T-helper 1 cell treated with Interleukin-12 subunit alpha and Interleukin-12 subunit beta and Interleukin-4 antibody, amounts not matched to agents 30 μg/mL and 1 μg/mL, for 36 hours (primary cell): ENCODE data around the gene TMEM38B.
"Not testable (repeated sequence)": the region's sequence is repeated elsewhere in the genome, so short reads cannot be mapped to it uniquely, and the experiment has no call there.

Experiments
- H3K27ac Mint-ChIP-seq: one replicate; pipeline ENCODE4 v1.8.0; 2021; ENCODE audit warnings: mild to moderate bottlenecking, mixed read lengths
- H3K27me3 Mint-ChIP-seq: one replicate; pipeline ENCODE4 v1.8.0; 2021; ENCODE audit warnings: low read depth, mixed read lengths
- H3K36me3 Mint-ChIP-seq: one replicate; pipeline ENCODE4 v1.8.0; 2021; ENCODE audit warnings: low read depth, mixed read lengths
- H3K4me1 Mint-ChIP-seq: one replicate; pipeline ENCODE4 v1.8.0; 2021; ENCODE audit warnings: low read depth, mixed read lengths
- H3K4me3 Mint-ChIP-seq: one replicate; pipeline ENCODE4 v1.8.0; 2021; ENCODE audit warnings: mild to moderate bottlenecking, moderate library complexity, mixed read lengths
- H3K9me3 Mint-ChIP-seq: one replicate; pipeline ENCODE4 v1.8.0; 2021; ENCODE audit warnings: mixed read lengths

TMEM38B gene

DNA sequence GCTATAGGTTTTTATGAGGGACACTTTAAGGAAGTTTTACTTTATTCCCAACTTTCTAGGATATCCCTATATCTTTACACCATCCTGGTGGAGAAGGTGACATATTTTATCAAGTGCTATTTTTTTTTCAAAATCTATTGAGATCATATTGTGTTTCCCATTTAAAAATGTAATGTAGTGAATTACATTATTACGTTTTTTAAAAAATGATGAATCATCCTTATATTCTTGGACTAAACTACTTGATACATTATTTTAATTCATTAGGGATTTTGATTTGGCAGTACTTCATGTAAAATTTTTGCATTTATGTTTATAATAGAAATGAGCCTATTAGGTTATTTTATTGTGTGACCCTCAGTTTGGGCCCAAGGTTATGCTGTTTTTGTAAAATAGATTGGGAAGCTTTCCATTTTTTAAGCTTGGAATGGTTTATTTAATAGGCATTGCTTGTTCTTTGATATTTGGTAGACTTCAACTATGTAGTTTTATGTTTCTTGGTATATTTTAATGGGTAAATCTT lies 4.1 kb downstream of the TMEM38B start:
- no peak overlapping the region for H3K27ac Mint-ChIP-seq
- no peaks in the 10 kb centered on the region for H3K36me3 Mint-ChIP-seq
- H3K4me1 Mint-ChIP-seq, result peaks cover 11% of the 10 kb centered on the region

DNA sequence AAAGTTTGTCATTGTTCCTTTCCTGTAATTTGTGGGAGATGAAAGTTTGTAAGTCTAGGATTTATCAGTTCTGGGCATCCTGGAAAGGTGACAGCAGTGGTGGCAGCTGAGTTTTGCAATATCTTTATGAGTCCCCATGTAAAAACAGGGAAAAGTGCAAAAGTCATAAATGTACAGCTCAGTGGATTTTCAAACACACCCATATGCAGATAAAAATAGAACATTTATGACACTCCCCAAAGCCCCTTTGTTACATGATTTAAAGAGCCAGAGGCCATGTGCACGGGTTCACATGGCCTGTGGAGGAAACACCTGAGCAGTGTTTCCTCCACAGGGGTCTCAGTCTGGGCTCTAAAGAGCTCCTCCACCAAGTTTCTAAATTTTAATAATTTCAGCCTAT lies 6.3 kb downstream of the TMEM38B start:
- peaks cover under 1% of the 10 kb centered on the region for H3K4me1 Mint-ChIP-seq
- no peaks in the 10 kb centered on the region for H3K9me3 Mint-ChIP-seq
- H3K4me3 Mint-ChIP-seq, result no peak overlapping the region

More for the DNA sequence above, 4.1 kb downstream of the TMEM38B start:
- H3K4me3 Mint-ChIP-seq, result no peak overlapping the region
- H3K9me3 Mint-ChIP-seq, result no peaks in the 10 kb centered on the region
- peaks cover 7% of the 10 kb centered on the region for H3K27me3 Mint-ChIP-seq

DNA sequence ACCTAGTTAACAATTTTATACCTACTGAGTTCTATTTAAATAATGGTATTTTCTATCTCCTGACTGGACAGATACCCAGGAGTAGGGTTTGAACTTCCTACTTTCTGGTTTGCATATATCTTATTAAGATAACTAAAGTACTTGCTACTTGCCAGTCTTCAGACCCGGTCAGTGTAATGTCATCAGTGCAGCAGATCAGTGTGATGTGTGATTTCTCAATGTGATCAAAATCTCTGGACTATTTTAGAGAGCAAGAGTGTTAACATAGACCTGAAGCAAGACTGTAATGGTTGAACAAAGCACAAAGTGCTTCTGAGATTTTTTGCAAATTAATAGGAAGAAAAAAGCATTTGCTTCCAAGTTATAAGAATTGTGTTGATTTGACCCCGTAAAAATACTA lies 6.8 kb downstream of the TMEM38B start:
- H3K36me3 Mint-ChIP-seq, result peaks cover under 1% of the 10 kb centered on the region
- H3K9me3 Mint-ChIP-seq, result no peaks in the 10 kb centered on the region
- no peaks in the 10 kb centered on the region for H3K27me3 Mint-ChIP-seq
- H3K4me1 Mint-ChIP-seq, result no peaks in the 10 kb centered on the region
- no peak overlapping the region for H3K27ac Mint-ChIP-seq
- H3K4me3 Mint-ChIP-seq, result no peak overlapping the region

More for the DNA sequence above, 6.3 kb downstream of the TMEM38B start:
- no peaks in the 10 kb centered on the region for H3K36me3 Mint-ChIP-seq
- no peaks in the 10 kb centered on the region for H3K27me3 Mint-ChIP-seq
- no peak overlapping the region for H3K27ac Mint-ChIP-seq

DNA sequence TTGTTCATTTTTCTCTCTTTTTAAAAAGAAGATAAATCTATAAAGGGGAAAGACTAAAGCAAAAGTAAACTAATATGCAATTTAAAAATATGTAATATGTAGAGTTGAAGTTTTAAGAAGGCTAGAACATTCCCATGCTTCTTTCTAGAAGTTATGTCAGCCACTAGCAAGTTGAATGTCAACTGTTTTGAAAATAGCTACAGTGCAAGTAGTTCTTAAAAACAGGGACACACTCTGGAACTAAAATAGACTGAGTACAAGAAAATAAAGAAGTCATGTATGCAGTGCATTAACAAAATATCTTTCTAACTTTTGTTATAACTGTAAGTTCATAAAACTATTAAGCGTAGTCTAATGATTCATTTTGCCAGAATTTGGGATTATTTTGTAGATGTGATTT lies 7.9 kb downstream of the TMEM38B start:
- Mint-ChIP-seq H3K27ac (no peak overlapping the region), H3K4me1 (no peaks in the 10 kb centered on the region)

DNA sequence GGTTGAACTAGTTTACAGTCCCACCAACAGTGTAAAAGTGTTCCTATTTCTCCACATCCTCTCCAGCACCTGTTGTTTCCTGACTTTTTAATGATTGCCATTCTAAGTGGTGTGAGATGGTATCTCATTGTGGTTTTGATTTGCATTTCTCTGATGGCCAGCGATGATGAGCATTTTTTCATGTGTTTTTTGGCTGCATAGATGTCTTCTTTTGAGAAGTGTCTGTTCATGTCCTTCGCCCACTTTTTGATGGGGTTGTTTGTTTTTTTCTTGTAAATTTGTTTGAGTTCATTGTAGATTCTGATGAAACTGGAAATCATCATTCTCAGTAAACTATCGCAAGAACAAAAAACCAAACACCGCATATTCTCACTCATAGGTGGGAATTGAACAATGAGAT lies 9.3 kb downstream of the TMEM38B start:
- not testable (repeated sequence) for H3K27me3 Mint-ChIP-seq, H3K9me3 Mint-ChIP-seq, H3K27ac Mint-ChIP-seq, H3K4me3 Mint-ChIP-seq, H3K36me3 Mint-ChIP-seq, H3K4me1 Mint-ChIP-seq

More for the DNA sequence above, 7.9 kb downstream of the TMEM38B start:
- peaks cover 1% of the 10 kb centered on the region for H3K36me3 Mint-ChIP-seq
- no peak overlapping the region for H3K4me3 Mint-ChIP-seq
- no peaks in the 10 kb centered on the region for H3K27me3 Mint-ChIP-seq
- no peaks in the 10 kb centered on the region for H3K9me3 Mint-ChIP-seq

DNA sequence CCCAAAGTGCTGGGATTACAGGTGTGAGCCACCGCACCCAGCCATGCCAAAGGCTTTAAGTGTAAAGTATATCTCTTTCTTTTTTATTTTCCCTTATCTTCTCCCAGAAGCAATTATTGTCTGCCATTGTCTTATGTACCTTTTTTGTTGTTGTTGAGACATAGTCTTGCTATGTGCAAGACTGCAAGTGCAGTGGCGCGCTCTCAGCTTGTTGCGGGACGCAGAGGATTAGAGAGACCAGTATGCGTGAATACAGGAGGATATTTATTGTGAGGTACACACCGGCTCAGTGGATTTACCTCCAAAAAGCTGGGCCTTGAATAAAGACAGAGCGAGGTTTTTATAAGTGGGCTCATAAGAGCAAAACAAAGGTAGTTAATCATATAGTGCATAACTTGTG lies 11.8 kb downstream of the TMEM38B start:
- H3K27me3 Mint-ChIP-seq, result no peaks in the 10 kb centered on the region
- H3K9me3 Mint-ChIP-seq, result no peaks in the 10 kb centered on the region
- peaks cover 1% of the 10 kb centered on the region for H3K36me3 Mint-ChIP-seq
- H3K4me1 Mint-ChIP-seq, result peaks cover 7% of the 10 kb centered on the region
- H3K27ac Mint-ChIP-seq, result no peak overlapping the region
- no peak overlapping the region for H3K4me3 Mint-ChIP-seq

DNA sequence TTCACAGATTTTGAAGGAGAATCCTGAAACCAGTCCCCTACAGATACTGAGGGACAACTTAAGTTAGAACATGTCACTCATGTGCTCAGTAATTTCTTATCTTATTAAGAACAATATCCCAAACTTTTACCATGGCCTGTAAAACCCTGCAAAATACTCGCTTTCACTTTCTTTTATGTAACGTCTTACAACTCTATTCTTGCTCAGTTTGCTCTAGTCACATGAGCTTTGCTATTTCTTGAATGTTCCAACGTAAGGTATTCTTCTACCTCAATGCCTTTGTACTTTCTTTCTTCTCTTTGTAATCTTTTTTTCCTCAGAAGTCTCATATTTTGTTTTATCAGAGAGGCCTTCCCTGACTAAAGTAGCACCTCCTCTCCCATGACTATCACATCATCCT lies 14.1 kb downstream of the TMEM38B start:
- Mint-ChIP-seq H3K4me1 (peaks cover 7% of the 10 kb centered on the region), H3K4me3 (peak overlapping the region; percentile 52), H3K27me3 (no peaks in the 10 kb centered on the region), H3K27ac (peak overlapping the region; percentile 4), H3K9me3 (no peaks in the 10 kb centered on the region), H3K36me3 (peaks cover 1% of the 10 kb centered on the region)

DNA sequence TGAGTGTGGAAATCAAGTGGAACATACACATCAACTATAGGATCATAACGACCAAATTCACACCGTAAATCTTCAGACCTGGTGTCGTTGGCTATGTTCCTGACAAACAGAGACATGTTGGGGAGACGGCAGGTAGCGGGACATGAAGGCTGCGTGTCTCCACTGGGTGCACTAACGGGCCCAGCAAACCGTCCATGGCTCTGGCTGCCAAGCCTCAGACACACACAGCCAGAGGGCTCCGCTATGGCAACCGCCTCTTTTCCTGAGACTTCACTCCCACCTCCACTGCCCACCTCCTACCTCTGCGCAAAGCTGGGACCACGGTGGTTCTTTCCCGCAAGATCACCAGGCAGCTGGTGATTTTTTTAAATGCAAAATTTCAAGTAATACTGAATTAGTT lies 16.3 kb downstream of the TMEM38B start:
- H3K4me1 Mint-ChIP-seq, result peaks cover 7% of the 10 kb centered on the region
- peaks cover 1% of the 10 kb centered on the region for H3K36me3 Mint-ChIP-seq
- H3K27me3 Mint-ChIP-seq, result no peaks in the 10 kb centered on the region
- no peaks in the 10 kb centered on the region for H3K9me3 Mint-ChIP-seq
- no peak overlapping the region for H3K4me3 Mint-ChIP-seq
- H3K27ac Mint-ChIP-seq, result no peak overlapping the region

DNA sequence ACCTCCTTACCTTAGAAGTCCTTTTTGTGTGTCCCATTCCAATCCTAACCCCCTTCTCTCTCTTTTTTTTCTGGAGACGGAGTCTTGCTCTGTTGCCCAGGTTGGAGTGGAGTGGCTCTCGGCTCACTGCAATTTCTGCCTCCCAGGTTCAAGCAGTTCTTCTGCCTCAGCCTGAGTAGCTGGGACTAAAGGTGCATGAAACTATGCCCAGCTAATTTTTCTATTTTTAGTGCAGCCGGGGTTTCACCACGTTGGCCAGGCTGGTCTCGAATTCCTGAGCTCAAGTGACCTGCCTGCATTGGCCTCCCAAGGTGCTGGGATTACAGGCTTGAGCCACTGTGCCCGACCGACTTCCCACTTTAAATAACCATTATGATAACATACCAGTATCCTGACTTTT lies 17.5 kb downstream of the TMEM38B start:
- no peaks in the 10 kb centered on the region for H3K27me3 Mint-ChIP-seq
- no peak overlapping the region for H3K4me3 Mint-ChIP-seq
- peaks cover 7% of the 10 kb centered on the region for H3K4me1 Mint-ChIP-seq
- no peak overlapping the region for H3K27ac Mint-ChIP-seq
- no peaks in the 10 kb centered on the region for H3K9me3 Mint-ChIP-seq
- no peaks in the 10 kb centered on the region for H3K36me3 Mint-ChIP-seq

DNA sequence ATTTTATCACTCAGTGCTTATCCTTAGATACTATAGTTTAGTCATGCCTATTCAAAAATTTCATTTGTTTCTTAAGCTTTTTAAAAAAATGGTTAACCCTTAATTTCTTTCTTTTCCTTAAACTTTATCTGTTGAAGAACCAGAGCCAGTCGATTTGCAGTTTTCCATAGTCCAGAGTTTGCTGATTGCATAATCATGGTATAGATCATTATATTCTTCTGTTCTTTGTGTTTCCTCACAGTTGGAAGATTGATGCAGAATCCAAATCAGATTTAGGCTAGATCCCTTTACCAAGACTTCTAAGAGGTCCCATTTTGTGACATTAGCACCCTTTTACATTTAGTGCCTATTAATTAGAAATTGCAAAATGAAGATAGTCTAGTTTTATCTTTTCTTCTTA lies 18.0 kb downstream of the TMEM38B start:
- no peak overlapping the region for H3K27ac Mint-ChIP-seq

DNA sequence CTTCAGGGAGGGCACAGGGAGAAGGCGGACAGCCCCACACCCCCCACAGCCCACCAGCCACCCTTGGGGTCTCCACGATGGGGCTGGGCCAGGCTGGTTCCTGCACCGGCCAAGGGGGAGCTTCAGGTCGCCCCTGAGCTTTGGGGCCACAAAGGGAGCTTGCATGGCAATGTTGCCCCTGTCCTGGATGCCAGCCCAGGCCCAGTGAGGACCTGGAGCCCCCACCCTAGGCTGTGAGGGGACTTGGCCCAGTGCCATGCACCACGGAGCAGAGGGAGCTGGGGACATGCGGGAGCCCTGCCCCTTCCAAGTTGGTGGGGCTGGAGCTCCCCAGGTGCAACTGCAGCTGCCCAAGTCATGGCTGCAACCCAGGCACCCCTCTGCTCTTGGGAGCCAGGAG lies 18.4 kb downstream of the TMEM38B start:
- H3K4me1 Mint-ChIP-seq, result peaks cover 7% of the 10 kb centered on the region
- H3K4me3 Mint-ChIP-seq, result no peak overlapping the region
- no peaks in the 10 kb centered on the region for H3K36me3 Mint-ChIP-seq
- H3K9me3 Mint-ChIP-seq, result no peaks in the 10 kb centered on the region
- H3K27ac Mint-ChIP-seq, result no peak overlapping the region
- H3K27me3 Mint-ChIP-seq, result no peaks in the 10 kb centered on the region

More for the DNA sequence above, 18.0 kb downstream of the TMEM38B start:
- H3K4me1 Mint-ChIP-seq, result peaks cover 7% of the 10 kb centered on the region
- H3K9me3 Mint-ChIP-seq, result no peaks in the 10 kb centered on the region
- no peaks in the 10 kb centered on the region for H3K36me3 Mint-ChIP-seq
- H3K27me3 Mint-ChIP-seq, result no peaks in the 10 kb centered on the region
- no peak overlapping the region for H3K4me3 Mint-ChIP-seq

DNA sequence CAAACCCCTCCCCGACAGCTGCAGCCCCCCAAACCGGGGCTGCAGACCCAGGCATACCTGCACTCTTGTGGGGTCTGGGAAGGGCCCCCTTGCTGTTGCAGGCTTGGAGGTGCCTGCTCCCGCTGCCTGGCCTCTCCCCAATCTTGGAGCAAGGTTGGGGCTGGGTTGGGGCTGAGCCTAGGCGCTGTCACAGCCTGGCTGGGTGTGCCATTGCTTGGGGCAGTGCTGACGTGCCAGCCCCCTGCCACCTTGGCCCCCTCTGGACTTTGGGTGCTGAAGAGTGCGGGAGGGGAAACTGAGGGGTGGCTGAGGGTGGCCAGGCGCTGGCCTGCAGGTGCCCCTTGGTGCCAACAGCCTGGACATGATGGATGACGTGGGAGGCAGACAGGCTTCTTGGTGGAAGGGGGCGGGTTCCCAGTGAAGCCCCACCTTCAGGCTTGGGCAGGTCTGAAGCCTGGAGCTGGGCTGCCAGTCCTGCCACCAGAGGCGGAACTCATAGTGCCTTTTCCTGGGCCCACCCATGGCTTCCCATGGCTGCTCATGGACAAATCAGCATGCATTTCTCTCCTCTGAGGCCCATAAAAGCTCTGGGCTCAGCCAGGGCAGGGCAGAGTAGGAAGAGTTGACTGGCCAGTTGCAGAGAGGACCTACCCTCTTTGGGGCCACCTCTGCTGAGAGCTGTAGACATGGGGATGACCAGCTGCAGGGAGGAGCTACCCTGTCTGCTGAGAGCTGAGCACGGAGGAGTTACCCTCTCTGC lies 19.1 kb downstream of the TMEM38B start:
- no peaks in the 10 kb centered on the region for H3K9me3 Mint-ChIP-seq

DNA sequence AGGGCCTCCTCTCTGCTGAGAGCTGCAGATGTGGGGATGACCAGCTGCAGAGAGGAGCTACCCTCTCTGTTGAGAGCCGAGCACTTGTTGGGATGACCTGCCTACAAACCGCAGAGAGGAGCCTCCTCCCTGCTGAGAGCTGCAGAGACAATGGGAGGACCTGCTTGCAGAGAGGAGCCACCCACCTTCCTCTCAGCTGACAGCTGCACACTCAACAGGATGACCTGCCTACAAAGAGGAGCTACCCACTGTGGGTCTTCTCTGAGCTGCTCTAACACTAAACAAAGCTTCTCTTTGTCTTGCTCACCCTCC lies 19.6 kb downstream of the TMEM38B start:
- no peaks in the 10 kb centered on the region for H3K27me3 Mint-ChIP-seq

More for the DNA sequence above, 19.1 kb downstream of the TMEM38B start:
- H3K4me3 Mint-ChIP-seq, result no peak overlapping the region
- H3K27me3 Mint-ChIP-seq, result no peaks in the 10 kb centered on the region
- no peak overlapping the region for H3K27ac Mint-ChIP-seq
- no peaks in the 10 kb centered on the region for H3K36me3 Mint-ChIP-seq
- H3K4me1 Mint-ChIP-seq, result peaks cover 8% of the 10 kb centered on the region

DNA sequence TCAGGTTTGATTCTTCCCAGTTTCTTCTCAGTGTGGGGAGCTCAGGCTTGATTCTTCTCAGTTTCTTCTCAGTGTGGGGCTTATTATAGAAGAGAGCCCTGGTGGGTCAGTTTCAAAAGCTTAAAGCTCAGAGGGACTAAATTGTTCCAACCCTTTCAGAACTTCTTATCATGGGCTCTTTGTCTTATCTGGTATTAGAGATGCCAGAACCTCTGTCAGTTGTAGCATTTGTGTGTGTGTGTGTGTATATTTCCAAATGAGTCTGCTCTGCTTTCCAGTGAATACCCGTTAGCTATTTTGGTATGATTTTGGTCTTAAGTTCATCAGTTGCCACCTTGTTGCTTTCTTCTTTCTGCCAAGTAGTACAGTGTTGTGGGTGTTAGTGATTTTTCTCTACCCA lies 21.8 kb downstream of the TMEM38B start:
- Mint-ChIP-seq H3K27me3 (no peaks in the 10 kb centered on the region), H3K36me3 (no peaks in the 10 kb centered on the region), H3K9me3 (no peaks in the 10 kb centered on the region), H3K27ac (no peak overlapping the region), H3K4me3 (no peak overlapping the region), H3K4me1 (peaks cover 4% of the 10 kb centered on the region)

More for the DNA sequence above, 19.6 kb downstream of the TMEM38B start:
- peaks cover 4% of the 10 kb centered on the region for H3K4me1 Mint-ChIP-seq
- no peak overlapping the region for H3K27ac Mint-ChIP-seq
- no peak overlapping the region for H3K4me3 Mint-ChIP-seq
- no peaks in the 10 kb centered on the region for H3K9me3 Mint-ChIP-seq
- H3K36me3 Mint-ChIP-seq, result no peaks in the 10 kb centered on the region

DNA sequence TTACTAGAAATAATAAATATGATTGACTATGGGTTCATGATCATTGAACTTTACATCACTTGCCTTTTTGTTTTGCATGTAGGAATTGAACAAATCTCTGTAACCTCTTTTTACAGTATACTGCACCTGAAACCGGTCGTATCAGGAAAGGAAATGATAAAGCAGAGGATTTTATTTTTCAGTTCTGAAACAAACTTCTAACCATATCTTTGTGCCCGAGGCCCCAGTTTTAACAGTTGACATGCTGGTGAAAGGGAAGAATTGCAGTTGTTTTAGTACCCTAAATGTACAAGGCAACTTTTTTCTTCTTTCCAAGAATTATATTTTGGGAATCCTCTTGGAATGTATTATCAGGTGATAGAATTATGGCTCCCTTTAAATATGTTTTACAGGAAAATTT lies 27.8 kb downstream of the TMEM38B start:
- Mint-ChIP-seq H3K27ac (no peak overlapping the region), H3K36me3 (no peaks in the 10 kb centered on the region), H3K4me3 (no peak overlapping the region), H3K9me3 (no peaks in the 10 kb centered on the region), H3K27me3 (no peaks in the 10 kb centered on the region), H3K4me1 (peaks cover 4% of the 10 kb centered on the region)
